Measurements from ENCODE around the gene RAB7A. TPM values are rescaled to one million over a fixed set of nuclear protein-coding genes. Genes with fewer than 3 reads are reported as not detected.

RAB7A gene
- total and polyA plus RNA-seq, 2 donors (not counting 1 experiment from before 2014, with no cell fraction given), result 62.7 to 138 TPM

- 64% methylated on average over 4 of the region's 4 CpGs for WGBS (ENCODE audit: insufficient coverage)
- TF ChIP-seq EZH2 (IDR thresholded peaks at IDR 0.05; ENCODE audit: borderline replicate concordance, insufficient read depth, low read depth, low read length, poor library complexity, severe bottlenecking), result no peak
- no peak for DNase-seq
- Histone ChIP-seq H3K4me1 (ENCODE audit: control insufficient read depth in 2 of 2, insufficient read depth in 2 of 2, low read length in 2 of 2) (peaks cover under 1 to 7% of the 10 kb centered on the region in 2 donors), H3K27ac (ENCODE audit: low read length in 2 of 2) (no peak overlapping the region), H3K36me3 (replicated peaks in 1 of 2; ENCODE audit: control extremely low read depth in 1 of 2, control insufficient read depth in 1 of 2, extremely low read depth in 1 of 2, insufficient read depth in 2 of 2, low read length in 1 of 2) (no peaks in the 10 kb centered on the region), H3K79me2 (ENCODE audit: control insufficient read depth, insufficient read depth, low read length) (no peaks in the 10 kb centered on the region), H3K9ac (ENCODE audit: low read length) (no peak overlapping the region), H3K9me3 (ENCODE audit: control extremely low read depth in 1 of 3, control insufficient read depth in 2 of 3, insufficient read depth in 1 of 3, low read length in 2 of 3) (peaks cover 0 to 29% (median 22%) of the 10 kb centered on the region in 3 donors), H3K27me3 (replicated peaks in 1 of 4; ENCODE audit: control extremely low read depth in 1 of 4, control insufficient read depth in 3 of 4, insufficient read depth in 4 of 4, low read length in 3 of 4) (no peaks in the 10 kb centered on the region), H3K4me3 (ENCODE audit: control extremely low read depth in 1 of 5, extremely low read depth in 1 of 5, insufficient read depth in 1 of 5, low read depth in 2 of 5, low read length in 4 of 5) (no peak overlapping the region), H3K4me2 (replicated peaks; ENCODE audit: low read depth, low read length, poor library complexity, severe bottlenecking) (no peak overlapping the region), H2AFZ (ENCODE audit: insufficient read depth, low read depth, low read length, poor library complexity, severe bottlenecking) (no peak overlapping the region), H4K20me1 (ENCODE audit: control insufficient read depth, insufficient read depth, low read length, poor library complexity, severe bottlenecking) (no peaks in the 10 kb centered on the region)
- H3K27ac Mint-ChIP-seq, result no peak overlapping the region
- no peaks in the 10 kb centered on the region for H3K4me1 Mint-ChIP-seq
- no peaks in the 10 kb centered on the region for H3K27me3 Mint-ChIP-seq
- ATAC-seq (ENCODE audit: low read depth), result no peak
- ChIA-PET CTCF (no interaction called here), POLR2A (no interaction called here)
- intact Hi-C loops (cut with micrococcal nuclease), result no loop called here
- peaks cover 8% of the 10 kb centered on the region for H3K9me3 Mint-ChIP-seq (ENCODE audit: insufficient read depth)
- H3K4me3 Mint-ChIP-seq, result no peak overlapping the region
Measured at GRCh38 chr3:128851601-128852000, 125.6 kb downstream of the RAB7A start.

GRCh38 chr3:128853826-128854225 is 127.8 kb downstream of the RAB7A start:
- Histone ChIP-seq H3K27ac (ENCODE audit: low read length in 2 of 2) (no peak overlapping the region), H3K36me3 (replicated peaks in 1 of 2; ENCODE audit: control extremely low read depth in 1 of 2, control insufficient read depth in 1 of 2, extremely low read depth in 1 of 2, insufficient read depth in 2 of 2, low read length in 1 of 2) (no peaks in the 10 kb centered on the region), H3K4me3 (ENCODE audit: control extremely low read depth in 1 of 5, extremely low read depth in 1 of 5, insufficient read depth in 1 of 5, low read depth in 2 of 5, low read length in 4 of 5) (no peak overlapping the region), H3K9me3 (ENCODE audit: control extremely low read depth in 1 of 3, control insufficient read depth in 2 of 3, insufficient read depth in 1 of 3, low read length in 2 of 3) (peaks cover 0 to 51% (median 32%) of the 10 kb centered on the region in 3 donors), H3K79me2 (ENCODE audit: control insufficient read depth, insufficient read depth, low read length) (no peaks in the 10 kb centered on the region), H3K27me3 (replicated peaks in 1 of 4; ENCODE audit: control extremely low read depth in 1 of 4, control insufficient read depth in 3 of 4, insufficient read depth in 4 of 4, low read length in 3 of 4) (no peaks in the 10 kb centered on the region), H3K4me1 (ENCODE audit: control insufficient read depth in 2 of 2, insufficient read depth in 2 of 2, low read length in 2 of 2) (peaks cover 0 to 5% of the 10 kb centered on the region in 2 donors), H3K4me2 (replicated peaks; ENCODE audit: low read depth, low read length, poor library complexity, severe bottlenecking) (no peak overlapping the region), H3K9ac (ENCODE audit: low read length) (no peak overlapping the region), H2AFZ (ENCODE audit: insufficient read depth, low read depth, low read length, poor library complexity, severe bottlenecking) (no peak overlapping the region), H4K20me1 (ENCODE audit: control insufficient read depth, insufficient read depth, low read length, poor library complexity, severe bottlenecking) (no peaks in the 10 kb centered on the region)
- Mint-ChIP-seq H3K27ac (no peak overlapping the region), H3K4me3 (no peak overlapping the region), H3K27me3 (no peaks in the 10 kb centered on the region), H3K4me1 (no peaks in the 10 kb centered on the region), H3K9me3 (ENCODE audit: insufficient read depth) (peaks cover 16% of the 10 kb centered on the region)
- WGBS (ENCODE audit: insufficient coverage), result 97% methylated on average over 5 of the region's 5 CpGs
- DNase-seq (no peak), ATAC-seq (ENCODE audit: low read depth) (no peak)
- ChIA-PET CTCF (no interaction called here), POLR2A (no interaction called here)
- TF ChIP-seq, protein P1, sequence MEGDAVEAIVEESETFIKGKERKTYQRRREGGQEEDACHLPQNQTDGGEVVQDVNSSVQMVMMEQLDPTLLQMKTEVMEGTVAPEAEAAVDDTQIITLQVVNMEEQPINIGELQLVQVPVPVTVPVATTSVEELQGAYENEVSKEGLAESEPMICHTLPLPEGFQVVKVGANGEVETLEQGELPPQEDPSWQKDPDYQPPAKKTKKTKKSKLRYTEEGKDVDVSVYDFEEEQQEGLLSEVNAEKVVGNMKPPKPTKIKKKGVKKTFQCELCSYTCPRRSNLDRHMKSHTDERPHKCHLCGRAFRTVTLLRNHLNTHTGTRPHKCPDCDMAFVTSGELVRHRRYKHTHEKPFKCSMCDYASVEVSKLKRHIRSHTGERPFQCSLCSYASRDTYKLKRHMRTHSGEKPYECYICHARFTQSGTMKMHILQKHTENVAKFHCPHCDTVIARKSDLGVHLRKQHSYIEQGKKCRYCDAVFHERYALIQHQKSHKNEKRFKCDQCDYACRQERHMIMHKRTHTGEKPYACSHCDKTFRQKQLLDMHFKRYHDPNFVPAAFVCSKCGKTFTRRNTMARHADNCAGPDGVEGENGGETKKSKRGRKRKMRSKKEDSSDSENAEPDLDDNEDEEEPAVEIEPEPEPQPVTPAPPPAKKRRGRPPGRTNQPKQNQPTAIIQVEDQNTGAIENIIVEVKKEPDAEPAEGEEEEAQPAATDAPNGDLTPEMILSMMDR (IDR thresholded peaks at IDR 0.05), result no peak
- no peak for TF ChIP-seq EZH2 (IDR thresholded peaks at IDR 0.05; ENCODE audit: borderline replicate concordance, insufficient read depth, low read depth, low read length, poor library complexity, severe bottlenecking)
- intact Hi-C loops (cut with micrococcal nuclease), result no loop called here

All from B cell (primary cell).